Right ventricle myocardium inferior (tissue), 1 donor: ENCODE measurements around the gene PRRT2. TPM values are rescaled to one million over a fixed set of nuclear protein-coding genes. Genes with fewer than 3 reads are reported as not detected.
A peak's percentile ranks its signal among the peaks of the same experiment; 100 is the strongest.

Experiments
- ATAC-seq: fragments of 200-7000 bp; cut with Tn5 transposase; one replicate; pipeline ENCODE4 v1.9.1; 2020; ENCODE audit warnings: mild to moderate bottlenecking, moderate library complexity
- DNase-seq: peaks from one replicate; pipeline ENCODE4 v3.0.0; 2021; ENCODE audit errors: missing footprints
- intact Hi-C: fragments of 100-400 bp; cut with DNase I; formaldehyde crosslinking; loops from one replicate; pipeline ENCODE4 v1.11.0; 2022
- total RNA-seq: library from RNA; stranded (reverse); fragmentation: NEBNext Ultra II Directional; extraction: Animal tissue kit (Norgen Biotek cat#: 25700); gene quantifications from one replicate; pipeline ENCODE4 v1.2.1, GENCODE V29; 2021
- donor health status: DM: no; HTN: yes; CAD: no; lungs with severe emphysema.

PRRT2 gene
- total RNA-seq, 1 donor from 2014 or later = 3.2 TPM

DNA sequence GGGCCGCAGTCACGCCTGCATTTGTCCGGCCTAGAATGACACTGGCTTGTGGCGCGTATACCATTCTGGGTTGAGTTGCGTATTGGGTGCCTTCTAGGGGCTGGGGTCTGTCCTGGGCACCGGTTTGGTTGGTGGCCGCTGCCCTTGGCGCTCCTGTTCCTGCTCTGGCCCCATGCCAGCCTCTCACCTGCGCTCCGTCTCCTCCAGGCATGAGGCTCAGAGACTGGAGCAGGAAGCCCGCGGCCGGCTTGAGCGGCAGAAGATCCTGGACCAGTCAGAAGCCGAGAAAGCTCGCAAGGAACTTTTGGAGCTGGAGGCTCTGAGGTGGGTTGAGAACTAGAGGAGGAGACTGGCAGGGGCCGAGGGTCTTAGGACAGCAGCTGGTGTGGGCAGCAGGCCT is 33.7 kb downstream of the PRRT2 start:
- DNase-seq = no peak
- no peak for ATAC-seq
- intact Hi-C loops = loop anchor here (5.0 kb wide), 1 partner anchor 33 kb away; the partner anchor contains the start of gene PRRT2

DNA sequence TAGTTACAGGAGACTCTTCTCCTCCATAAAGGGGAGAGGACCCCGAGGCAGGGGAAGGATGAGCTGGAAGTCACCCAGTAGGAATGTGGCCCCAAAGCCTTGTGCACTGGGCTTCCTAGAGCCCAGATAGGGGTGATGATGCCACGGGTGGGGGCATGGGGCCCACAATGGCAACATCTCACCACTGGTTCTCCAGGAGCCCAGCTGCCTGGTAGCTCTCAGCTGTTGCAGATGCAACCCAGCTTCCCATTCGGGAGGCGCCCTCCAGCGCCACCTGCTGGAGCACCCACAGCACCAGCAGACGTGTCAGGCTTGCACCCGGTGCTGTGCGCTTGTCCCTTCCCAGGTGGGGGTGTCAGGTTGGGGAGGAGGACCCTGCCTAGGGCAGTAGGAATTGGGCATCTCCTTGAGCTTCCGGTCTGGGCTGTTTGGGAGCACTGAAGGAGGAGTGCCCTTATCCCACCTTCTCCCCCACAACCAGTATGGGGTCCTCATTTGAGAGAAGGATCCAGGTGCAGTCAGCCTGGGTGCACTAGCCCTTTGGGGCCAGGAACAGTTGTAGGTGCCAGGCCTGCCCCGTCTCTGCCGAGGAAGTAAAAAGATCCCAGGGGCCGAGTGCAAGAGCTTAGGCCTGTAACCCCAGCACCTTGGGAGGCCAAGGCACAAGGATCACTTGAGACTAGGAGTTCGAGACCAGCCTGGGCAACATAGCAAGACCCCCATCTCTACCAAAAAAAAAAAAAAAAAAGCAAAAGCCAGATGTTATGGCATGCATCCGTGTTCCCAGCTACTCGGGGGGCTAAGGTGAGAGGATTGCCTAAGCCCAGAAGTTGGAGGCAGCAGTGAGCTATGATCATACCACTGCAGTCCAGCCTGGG is 36.7 kb downstream of the PRRT2 start:
- ATAC-seq = peak; percentile 64
- intact Hi-C loops = loop anchor here (5.0 kb wide), 1 partner anchor 36 kb away; the partner anchor contains the start of gene PRRT2
- DNase-seq = peak; percentile 92

DNA sequence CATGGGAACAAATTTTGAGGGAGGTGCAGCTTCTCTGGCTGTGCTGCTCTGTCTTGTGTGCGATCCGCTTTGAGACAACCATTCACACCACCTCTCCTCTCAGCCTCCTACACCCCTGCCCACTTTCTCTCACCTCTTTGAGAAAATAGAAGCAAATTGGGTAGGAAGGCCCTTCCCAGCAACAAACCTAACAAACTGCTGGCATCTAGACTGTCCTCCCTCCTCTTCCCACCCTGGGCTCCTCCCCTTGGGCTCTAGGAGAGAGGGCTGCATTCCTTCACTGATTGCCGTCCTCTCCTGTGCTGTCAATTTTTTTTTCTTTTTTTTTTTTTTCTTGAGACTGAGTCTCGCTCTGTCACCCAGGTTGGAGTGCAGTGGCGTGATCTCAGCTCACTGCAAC is 37.5 kb downstream of the PRRT2 start:
- ATAC-seq = no peak
- intact Hi-C loops = loop anchor here (5.0 kb wide), 1 partner anchor 37 kb away; the partner anchor contains the start of gene PRRT2
- DNase-seq = no peak

DNA sequence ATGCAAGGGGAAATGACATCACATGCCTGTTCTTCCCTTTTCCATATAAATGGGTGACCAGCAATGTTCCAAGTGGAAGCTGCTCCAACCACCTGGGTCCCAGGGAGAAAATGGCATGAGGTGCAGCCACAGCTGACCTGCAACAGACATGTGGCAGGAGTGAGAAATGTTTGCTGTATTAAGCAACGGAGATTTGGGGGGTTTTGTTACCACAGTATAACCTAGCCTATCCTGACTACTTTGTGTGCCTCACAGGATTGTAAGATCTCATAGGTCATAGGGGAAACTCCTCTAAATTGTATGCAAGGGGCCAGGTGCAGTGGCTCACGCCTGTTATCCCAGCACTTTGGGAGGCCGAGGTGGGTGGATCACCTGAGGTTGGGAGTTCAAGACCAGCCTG is 39.0 kb downstream of the PRRT2 start:
- intact Hi-C loops = no loop called here
- ATAC-seq (no peak), DNase-seq (no peak)

DNA sequence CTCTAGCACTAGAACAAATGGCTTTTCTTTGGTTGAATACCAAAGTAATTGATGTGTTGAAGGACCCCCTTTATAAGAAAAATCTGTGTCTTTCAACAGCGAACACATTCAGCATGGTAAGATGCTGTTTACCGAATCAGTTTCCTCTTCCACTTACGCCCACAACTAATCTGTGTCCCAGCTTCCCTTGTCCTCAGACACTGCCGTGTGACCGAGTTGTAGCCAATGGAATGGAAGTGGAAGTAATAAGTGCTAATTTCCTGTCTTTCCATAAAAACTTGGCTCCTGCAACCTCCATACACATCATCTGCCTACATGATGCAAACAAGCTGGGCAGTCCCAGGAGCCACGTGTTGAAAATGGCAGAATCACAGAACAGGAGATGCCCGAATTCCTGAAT is 40.7 kb downstream of the PRRT2 start:
- DNase-seq (no peak), ATAC-seq (peak; percentile 49)
- intact Hi-C loops = no loop called here

DNA sequence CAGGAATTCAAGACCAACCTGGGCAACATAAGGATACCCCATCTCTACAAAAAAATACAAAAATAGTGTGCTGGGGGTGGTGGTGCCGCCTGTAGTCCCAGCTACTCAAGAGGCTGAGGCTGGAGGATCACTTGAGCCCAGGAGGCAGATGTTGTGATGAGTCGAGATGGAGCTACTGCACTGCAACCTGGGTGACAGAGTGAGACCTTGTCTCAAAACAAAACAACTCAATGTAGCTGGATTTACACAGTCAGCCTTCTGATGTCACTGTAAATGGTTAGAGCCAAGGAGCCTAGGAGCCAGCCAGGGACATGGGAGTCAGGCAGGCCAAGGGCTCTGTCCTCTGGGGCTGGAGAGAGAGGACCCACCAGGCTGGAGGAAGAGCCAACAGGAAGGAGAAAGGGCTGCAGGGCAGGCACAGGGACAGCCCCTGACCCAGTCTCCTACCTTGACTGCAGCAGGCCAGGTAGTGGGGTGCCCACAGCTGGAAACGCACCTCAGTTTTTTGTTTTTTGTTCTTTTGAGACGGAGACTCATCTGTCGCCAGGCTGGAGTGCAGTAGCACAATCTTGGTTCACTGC is 42.6 kb downstream of the PRRT2 start:
- DNase-seq (no peak), ATAC-seq (no peak)
- intact Hi-C loops = no loop called here

DNA sequence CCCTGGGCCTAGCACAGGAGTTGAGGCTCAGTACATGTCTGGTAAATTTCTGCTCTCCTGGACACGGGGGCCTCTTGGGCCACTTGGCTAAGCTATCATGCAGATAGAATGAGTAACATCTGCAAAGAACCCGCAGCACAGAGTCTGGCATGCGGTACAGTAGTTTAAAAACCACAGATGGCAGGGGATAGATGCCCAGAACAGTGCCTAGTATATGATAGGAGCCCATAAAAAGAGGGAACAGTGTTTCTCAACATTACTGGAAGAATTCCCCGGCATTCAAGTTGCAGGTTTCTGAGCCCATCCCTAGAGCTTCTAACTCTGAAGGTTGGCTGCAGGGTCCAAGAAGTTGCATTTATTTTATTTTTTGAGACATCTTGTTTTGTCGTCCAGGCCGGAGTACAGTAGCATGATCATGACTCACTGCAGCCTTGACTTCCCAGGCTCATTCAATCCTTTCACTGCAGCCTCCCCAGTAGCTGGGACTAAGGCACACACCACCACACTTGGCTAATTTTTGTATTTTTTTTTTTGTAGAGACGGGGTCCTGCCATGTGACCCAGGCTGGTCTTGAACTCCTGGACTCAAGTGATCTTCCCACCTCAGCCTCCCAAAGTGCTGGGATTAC is 45.3 kb downstream of the PRRT2 start:
- intact Hi-C loops = no loop called here
- ATAC-seq = no peak

DNA sequence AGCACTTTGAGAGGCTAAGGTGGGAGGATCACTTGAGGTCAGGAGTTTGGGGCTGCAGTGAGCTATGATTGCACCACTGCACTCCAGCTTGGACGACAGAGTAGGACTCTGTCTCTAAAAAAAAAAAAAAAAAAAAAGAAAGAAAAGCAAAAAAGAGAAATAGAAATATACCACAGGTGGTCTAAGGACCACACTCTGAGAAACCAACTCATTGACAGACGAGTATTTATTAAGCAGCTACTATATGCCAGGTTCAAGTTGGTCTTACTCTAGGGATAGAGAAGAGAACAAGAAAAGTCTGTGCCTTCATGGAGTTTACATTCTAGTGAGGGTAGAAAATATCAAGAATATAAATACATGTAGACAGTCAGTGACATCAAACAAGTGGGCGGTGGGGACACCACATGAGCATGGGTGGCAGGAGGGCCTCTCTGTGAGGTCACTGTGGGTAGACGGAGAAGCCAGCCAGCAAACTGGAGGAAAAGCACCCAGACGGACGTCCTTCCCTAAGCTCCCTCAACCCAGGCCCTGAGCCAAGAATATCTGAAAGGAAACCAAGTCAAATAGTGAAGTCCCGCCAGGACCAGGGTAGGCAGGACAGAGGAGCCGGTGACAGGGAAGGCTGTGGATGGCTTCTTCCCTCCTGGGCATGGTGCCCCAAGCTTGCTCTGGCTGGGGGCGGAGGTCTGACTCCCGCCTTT is 46.3 kb downstream of the PRRT2 start:
- ATAC-seq (no peak), DNase-seq (no peak)
- intact Hi-C loops = no loop called here

More for the DNA sequence above, 45.3 kb downstream of the PRRT2 start:
- no peak for DNase-seq

DNA sequence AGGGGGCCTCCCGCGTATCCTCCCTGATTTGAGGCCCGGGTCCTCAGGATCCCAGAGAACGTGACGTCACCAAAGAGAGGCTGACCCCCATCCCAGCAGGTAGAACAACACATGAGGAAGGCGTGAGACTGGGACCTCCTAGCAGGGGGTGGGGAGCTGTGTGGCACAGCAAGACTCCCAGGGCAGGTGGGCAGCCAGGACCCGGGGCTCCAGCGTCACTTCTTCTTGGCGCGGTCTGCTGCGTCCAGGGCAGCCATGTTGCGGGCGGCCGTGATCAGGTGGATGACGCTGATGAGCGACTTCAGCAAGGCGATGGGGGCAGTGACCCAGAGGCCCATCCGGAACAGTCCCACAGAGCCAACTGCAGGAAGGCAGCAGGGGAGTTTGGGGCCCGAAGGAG is 47.0 kb downstream of the PRRT2 start:
- no peak for DNase-seq
- ATAC-seq = no peak
- intact Hi-C loops = no loop called here

DNA sequence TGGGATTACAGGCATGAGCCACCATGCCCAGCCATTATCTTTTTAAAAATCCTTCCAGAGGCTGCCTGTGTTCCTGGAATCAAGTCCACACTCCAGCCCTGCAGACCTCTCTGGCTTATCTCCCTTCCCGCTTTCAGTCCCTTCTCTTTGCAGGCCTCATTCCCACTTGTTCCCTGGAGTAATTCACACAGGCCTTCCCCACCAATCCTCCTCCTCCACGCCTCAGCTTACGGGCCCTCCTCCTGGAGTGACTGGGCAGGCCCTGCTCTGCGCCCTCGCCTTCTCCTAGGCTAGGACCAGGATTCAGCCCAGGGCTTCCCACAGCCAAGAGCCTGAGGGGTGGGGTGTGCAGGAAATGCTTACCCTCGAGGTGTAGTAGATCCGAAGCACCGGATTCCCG is 48.2 kb downstream of the PRRT2 start:
- intact Hi-C loops = loop anchor here (10.0 kb wide), 1 partner anchor 145 kb away; no protein-coding TSS in a partner anchor
- ATAC-seq (peak; percentile 24), DNase-seq (no peak)

DNA sequence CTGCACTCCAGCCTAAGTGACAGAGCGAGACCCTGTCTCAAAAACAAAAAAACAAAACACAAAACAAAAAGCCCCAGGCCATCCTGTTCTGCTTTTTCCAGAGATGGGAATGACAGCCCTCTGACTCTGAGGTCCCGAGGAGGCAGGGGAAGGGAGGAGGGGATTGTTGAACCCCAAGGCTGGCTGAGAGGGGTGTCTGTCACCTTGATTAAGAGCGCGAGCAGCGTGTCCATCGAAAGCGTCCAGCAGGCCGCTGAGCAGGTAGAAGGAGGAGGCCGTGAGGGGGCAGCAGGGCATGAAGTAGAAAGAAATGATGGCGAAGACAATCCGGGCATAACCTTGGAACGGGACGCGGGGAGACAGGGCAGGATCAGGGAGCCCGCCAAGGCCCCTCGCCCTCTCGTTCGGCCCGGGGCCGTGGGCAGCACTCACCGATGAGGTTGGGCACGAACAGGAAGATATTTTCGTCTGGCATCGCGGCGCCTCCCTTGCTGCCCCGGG is 50.4 kb downstream of the PRRT2 start:
- intact Hi-C loops = loop anchor here (10.0 kb wide), 1 partner anchor 142 kb away; no protein-coding TSS in a partner anchor
- DNase-seq (no peak), ATAC-seq (no peak)

DNA sequence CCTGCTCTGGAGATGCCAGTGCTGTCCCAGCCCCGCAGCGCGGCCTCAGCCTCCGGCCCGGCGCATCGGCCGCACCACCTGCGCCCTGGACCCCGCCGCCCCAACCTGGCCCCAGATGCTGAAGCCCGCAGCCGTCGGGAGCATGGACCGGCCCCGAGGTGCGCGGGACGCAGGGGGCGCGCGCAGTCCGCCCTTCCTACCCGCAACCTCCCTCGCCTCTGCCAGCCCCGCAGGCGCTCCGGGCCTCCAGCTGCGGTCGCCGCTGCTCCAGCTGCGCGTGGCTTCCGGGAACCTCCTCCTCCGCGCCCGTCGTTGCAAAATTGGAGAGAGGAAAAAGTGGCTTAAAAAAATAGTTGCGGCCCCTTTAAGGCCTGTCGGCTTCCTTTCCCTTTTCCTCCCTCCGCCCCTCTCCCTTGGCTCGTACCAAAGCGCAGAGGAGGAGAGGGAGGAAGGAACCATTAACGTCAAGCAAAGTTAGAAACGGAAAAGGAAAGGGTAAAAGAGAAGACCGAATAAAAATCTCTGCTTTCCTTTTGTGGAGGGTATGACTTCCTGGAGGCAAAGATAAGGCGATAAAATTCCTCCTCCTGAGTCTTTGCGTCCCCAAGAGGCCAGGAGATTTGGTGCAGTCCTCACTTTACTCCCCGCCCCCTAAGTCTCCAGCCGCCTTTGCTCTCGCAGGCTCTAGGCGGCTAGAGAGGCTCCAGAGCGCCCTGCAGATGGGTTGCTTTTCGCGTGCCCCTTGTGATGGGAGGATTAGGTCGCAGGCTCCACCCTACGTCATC is 51.1 kb downstream of the PRRT2 start, which contains the start of gene CDIPT:
TSS of gene CDIPT (minus strand) at position 343 of the 785 bp plus-strand sequence. CDS start 369 bp downstream, outside the sequence.
- intact Hi-C loops = loop anchor here (1.0 to 10.0 kb wide), 2 partner anchors 73 to 142 kb away; partner anchors contain the start of gene KIF22
- DNase-seq = peak; percentile 97
- peak; percentile 98 for ATAC-seq

DNA sequence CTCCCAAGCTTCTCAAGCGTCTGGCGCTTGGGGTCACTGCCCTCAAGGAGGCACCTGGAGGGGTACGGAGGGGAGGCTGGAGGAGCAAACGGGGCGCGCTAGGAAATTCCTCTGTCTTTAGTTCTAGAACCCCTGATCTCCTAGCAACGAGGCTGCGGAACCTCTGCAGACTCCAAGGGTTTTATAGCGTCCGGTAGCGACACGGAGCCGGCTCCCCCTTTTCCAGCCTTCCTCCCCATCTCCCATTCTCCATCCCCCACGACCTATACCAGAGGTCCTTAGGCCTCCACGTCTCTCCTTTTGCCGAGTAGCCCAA is 51.6 kb downstream of the PRRT2 start:
- intact Hi-C loops = loop anchor here (1.0 to 10.0 kb wide), 2 partner anchors 73 to 141 kb away; partner anchors contain the start of gene KIF22
- DNase-seq = no peak
- no peak for ATAC-seq

DNA sequence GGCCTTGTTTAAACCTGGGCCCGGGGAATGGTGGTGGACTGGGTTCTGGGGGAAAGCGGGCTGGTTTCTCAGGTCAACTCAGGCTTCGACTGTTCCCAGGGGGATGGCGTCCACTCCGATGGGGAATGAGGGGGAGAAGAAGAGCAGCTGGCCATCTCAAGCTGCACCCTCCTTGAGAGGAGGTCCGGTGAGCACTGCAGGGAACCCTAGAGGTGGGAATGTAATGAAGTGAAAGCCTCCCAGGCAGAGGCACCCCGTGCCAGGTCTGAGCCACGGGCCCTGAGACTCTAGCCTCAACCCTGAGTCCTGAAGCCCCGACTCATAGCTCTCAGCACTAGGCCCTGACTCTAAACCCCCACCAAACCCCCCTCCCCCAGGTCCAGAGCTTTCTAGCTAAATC is 52.2 kb downstream of the PRRT2 start:
- intact Hi-C loops = loop anchor here (10.0 kb wide), 1 partner anchor 141 kb away; no protein-coding TSS in a partner anchor
- ATAC-seq = no peak

More for the DNA sequence above, 52.2 kb downstream of the PRRT2 start:
- DNase-seq = no peak
